ENCODE measurements around the gene TMEM151B.

DNA sequence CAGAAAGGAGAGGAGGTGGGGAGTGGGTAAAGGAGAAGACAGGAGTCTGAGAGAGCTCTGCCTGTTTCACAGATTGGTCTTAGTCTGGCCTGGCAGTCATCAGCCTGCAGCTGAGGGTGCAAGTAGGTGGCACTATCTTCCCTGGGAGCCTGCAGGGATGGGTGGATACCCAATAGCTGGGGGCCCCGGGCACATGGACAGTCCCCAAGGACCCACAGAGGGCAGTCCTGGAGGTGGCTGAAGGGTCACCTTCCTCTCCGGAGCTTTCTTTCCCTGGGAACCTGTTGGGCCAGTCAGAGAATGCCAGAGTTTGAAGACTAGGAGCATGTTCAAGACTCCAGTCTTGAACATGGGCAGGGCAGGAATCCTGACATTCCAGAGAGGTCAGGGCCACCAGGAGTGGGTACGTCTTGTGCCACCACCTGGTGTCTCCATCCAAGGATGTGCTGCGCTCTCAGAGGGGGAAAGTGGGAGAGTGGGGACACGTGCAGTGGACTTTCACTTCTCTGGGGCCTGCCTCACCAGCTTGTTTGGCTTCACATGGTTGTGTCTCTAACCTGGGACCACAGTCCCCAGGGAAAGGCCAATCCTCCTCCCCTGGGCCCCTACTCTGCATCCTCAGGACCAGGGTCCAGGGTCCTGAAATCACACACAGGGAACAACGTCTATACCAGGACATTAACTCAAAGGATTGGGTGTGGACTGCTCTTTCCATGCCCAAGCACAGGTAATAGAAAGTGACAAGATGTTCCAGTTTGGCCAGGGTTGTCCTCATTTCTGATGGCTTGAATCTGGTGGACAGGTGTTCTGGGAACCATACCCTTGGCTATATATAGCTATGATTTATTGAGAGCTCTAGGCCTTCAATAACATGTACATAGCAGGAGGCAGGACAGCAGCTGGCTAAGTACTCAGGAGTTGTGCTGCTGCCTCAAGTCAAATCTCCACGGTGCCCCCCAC is 24.9 kb downstream of the TMEM151B start:
- no peak for TF ChIP-seq CTCF (conservative IDR thresholded peaks at IDR 0.05; ENCODE audit: low read depth, low read length)
- TF ChIP-seq EZH2 (IDR thresholded peaks at IDR 0.05; ENCODE audit: borderline replicate concordance, low read depth, low read length, poor library complexity, severe bottlenecking), result no peak
